COLO668 (cell line): ENCODE results near the gene NCOA5.

Experiments used
- DNase-seq: peaks from one replicate; lab custom pipeline; 2025; ENCODE audit not compliant: unreplicated experiment; lab: John Stamatoyannopoulos, UW

The NCOA5 gene

GRCh38 chr20:46089417-46090388, at the start of gene NCOA5:
NCOA5 (minus strand) TSS chr20:46089962; CDS start chr20:46079424, 10,538 bp downstream.
- DNase-seq = peak; percentile 98

GRCh38 chr20:46139266-46139889, 49.6 kb upstream of the NCOA5 start:
- DNase-seq = no peak

DNA sequence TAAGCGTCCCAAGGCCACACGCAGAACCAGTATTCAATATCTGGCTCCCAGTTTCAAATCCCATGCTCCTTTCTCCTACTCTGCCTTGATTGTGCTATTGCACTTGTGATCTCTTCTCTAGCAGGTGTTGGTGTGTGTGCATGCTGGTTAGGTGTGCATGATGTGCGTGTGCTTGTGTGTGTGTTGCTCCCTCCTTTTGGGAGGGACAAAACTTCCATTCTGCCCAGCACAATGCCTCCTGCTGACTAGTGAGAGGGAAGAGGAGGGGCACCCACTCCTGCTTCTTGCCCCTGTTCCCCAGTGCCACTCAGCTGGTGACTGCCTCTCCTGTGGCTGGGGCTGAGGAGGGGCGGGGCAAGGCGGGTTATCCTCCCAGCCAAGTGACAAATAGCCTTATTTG, 48.1 kb upstream of the NCOA5 start:
- no peak for DNase-seq

DNA sequence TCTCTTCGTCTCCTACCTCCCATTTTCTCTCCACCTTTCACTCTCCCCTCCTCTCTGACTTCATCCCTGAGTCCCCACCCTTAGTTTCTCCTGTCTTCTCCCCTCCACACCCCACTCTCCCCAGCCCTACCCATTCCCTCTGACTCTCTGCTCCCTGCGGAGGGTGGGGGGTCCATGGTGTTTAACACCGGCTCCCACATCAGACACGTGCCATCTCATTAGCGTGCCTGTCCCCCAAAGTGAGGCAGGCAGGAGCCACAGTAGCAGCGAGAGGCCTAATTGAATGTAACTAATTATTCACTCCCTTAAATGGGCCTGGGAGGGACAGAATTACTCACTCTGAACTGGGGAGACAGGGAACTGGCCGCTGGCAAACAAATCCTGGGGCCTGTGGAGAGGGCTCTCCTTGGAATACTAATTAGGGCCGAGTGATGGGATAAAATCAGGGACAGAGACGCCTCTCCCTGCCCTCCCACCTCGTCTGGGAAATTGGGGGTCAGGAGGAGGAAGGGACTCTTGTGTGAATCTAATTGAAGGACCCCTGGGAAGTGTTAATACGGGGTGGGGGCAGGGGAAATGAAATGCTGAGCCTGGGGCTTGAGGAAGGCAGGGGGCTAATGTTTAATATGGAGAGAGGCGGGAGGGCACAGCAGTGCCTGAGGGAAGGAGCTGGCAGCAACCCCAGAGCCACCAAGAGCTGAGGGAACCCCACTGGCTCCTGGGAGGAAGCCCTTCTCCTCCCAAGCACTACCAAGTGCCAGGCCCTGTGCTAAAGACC, 46.3 kb upstream of the NCOA5 start:
- DNase-seq = no peak

- no peak for DNase-seq
Observed at GRCh38 chr20:46134716-46135115, 45.0 kb upstream of the NCOA5 start.

- DNase-seq = no peak
Observed at GRCh38 chr20:46133886-46134654, 44.3 kb upstream of the NCOA5 start.

DNA sequence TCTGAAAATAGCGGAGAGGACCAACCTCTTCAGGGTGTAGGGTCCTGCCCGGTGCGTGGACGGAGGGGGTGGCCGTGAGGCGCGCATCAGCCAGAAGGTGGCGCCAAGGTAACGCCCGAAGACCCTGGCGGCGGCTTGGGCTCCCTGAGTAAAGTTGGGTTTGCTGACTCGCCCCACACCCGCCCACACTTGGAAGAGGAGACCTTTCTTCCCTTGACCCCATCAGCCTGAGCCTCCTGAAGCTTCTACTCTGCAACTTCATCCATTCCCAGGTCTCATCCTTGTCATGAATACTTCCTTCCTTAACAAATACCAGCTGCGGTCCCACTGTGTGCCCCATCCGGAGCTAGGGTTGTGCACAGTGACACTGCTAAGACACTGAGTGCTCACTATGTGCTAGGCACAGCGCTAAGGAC, 43.0 kb upstream of the NCOA5 start:
- DNase-seq = peak; percentile 82

DNA sequence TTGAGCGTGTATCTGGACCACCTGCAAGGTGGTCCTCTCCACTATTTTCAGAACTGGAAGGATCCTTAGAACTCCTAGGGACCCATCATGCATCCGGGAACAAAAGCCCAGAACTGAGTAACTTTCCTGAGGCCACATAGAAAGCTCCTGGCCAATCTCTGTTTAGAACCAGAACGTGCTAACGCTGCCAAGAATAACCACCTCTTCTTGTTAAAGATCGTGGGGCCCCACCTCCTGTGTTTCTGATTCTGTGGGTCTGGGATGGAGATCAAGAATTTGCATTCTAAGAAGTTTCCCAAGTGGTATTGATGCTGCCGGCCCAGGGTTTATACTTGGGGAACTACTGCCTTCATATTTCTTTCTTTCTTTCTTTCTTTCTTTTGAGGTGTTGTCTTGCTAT, 41.6 kb upstream of the NCOA5 start:
- no peak for DNase-seq

- DNase-seq = peak; percentile 81
Observed at GRCh38 chr20:46130534-46130933, 40.8 kb upstream of the NCOA5 start.

DNA sequence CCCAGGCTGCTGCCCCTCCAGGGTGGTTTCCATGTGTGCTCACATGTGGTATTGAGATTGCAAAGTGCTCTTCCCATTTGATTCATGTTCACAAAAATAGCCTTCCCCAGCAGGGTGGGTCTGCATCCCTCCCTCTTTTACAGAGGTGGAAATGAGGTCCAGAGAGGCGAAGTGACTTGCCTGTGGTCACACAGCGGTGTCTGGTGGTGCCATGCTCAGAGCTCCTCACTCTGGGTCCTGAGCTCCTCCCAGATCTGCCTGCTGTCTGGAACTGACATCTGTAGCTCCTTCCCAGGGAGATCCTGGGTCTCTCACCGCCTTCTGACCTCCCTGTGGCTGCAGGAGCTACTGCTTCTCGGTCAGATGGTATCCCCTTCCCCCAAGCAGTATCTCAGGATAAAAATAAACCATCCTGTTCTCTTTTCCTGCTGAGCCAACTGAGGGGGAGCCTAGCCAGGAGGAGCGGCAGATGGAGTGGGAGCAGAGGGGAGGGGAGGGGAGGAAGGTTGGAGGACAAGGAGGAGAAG, 40.3 kb upstream of the NCOA5 start:
- no peak for DNase-seq

- peak; percentile 47 for DNase-seq
Observed at GRCh38 chr20:46128310-46129151, 38.8 kb upstream of the NCOA5 start.

GRCh38 chr20:46127396-46128010, 37.7 kb upstream of the NCOA5 start:
- no peak for DNase-seq

DNA sequence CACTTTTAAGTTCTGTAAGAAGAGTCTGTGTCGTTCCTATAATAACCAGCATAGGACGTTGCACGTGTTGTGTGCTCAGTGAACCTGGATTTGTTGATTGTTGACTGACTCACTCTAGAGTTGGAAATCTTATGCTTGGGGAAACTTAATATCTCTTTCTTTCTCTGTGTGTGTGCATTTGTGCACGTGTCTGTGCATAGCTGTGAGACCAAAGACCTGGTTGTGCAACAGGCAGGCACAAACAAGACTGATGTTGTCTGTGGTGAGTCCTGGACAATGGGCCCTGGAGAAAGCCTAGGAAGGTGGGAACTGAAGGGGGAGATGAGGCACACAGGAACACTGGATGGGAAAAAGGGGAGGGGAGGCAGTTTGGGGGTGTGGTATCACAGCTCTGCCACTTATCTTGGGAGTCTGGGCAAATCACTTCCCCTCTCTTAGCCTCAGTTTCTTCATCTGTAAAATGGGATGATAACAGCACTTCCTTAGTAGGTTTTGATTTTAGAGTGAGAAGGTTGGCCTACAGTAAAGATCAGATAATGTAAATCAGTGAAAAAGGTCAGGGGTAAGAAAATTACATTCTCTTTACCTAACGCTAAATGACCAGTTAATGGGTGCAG, 36.8 kb upstream of the NCOA5 start:
- no peak for DNase-seq

DNA sequence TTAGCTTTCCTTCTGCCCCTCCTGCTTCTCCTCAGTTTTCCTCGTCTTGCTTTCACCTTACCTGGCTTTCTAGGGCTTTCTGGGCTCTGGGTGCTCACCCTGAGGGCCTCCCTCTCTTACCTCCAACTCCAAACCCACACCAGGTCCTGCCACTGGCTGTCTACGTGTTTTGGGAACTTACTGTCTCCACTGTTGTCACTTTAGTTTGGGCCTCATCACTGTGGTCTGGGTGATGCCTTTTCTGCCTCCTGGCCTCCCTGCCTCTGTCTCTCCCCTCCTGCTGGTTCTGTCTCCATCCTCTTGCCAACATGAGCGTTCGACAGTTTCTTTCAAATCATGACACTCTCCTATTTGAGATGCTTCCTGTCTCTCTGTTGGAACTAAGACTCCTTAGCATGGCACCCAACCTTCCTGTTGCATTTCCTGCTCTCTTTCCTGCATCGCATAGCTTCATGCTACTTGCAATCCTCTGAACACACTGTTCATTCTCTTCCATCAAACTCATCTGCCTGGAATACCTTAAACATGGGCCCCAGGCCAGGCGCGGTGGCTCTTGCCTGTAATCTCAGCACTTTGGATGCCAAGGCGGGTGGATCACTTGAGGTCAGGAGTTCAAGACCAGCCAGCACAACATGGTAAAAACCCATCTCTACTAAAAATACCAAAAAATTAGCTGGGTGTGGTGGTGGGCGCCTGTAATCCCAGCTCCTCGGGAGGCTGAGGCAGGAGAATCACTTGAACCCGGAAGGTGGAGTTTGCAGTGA, 33.9 kb upstream of the NCOA5 start:
- DNase-seq = no peak

DNA sequence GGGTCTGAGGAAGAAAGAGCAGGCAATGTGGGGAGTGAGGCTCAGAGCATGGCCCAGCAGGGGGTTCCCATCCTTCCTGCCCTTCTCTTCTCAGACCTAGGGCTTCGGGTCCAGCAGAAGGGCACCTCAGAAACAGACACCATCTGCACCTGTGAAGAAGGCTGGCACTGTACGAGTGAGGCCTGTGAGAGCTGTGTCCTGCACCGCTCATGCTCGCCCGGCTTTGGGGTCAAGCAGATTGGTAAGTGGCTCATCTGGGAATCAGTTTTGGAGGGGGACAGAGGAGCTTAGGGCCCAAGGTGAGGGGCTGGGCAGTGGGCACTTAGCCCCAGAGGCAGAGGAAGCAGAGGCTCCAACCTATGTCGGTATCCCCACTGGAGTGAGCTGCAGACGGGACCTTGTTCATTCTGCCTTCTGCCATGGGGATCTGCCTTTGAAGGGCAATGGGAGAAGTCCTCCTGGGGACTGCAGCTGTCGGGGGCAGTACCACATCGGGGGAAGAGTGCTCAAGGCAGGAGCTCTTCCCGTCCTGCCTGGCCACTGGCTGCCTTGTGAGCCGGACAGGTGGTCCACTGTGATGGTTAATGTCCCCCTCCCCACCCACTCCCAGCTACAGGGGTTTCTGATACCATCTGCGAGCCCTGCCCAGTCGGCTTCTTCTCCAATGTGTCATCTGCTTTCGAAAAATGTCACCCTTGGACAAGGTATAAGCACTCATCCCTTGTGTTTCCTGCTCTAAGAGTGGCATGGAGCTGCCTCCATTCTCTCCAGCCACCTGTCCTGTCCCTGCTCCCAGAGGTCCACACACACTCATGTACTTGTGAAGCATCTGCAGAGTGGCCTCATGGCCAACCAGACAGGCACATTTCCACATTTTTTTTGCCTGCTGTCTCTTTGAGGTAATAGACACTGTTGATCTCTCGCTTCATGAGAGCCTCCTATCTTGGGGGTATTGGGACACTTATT, 33.0 kb upstream of the NCOA5 start:
- DNase-seq = no peak

GRCh38 chr20:46122071-46122470, 32.3 kb upstream of the NCOA5 start:
- DNase-seq = no peak
